ENCODE data around the gene TNFRSF4.

The TNFRSF4 gene

DNA sequence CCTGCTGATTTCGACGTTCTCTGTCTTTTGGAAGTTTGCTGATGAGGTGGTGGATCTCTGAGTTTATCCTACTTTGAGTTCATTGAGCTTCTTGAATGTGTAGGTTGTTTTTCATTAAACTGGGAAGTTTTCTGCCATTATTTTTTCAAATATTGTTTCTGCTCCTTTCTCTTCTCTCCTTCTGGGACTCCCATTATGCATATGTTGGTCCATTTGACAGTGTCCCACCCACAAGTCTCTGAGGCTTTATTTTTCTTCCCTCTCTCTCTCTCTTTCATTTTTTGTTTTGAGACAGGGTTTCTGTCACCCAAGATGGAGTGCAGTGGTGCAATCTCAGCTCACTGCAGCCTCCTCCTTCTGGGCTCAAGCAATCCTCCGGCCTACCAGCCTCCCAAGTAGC lies 19.2 kb downstream of the TNFRSF4 start:
- Histone ChIP-seq H3K9ac (ENCODE audit: low read depth, low read length) (no peak overlapping the region), H3K4me2 (ENCODE audit: insufficient read depth, low read length) (no peak overlapping the region), H3K36me3 (ENCODE audit: insufficient read depth, low read length) (no peaks in the 10 kb centered on the region), H2AFZ (ENCODE audit: low read depth, low read length) (no peak overlapping the region), H3K79me2 (ENCODE audit: insufficient read depth, low read length) (no peaks in the 10 kb centered on the region), H3K9me3 (ENCODE audit: insufficient read depth, low read length, severe bottlenecking) (no peaks in the 10 kb centered on the region), H3K4me1 (ENCODE audit: insufficient read depth, low read length) (no peaks in the 10 kb centered on the region), H4K20me1 (ENCODE audit: insufficient read depth, low read length) (no peaks in the 10 kb centered on the region), H3K27me3 (ENCODE audit: insufficient read depth, low read length, poor library complexity) (no peaks in the 10 kb centered on the region), H3K27ac (ENCODE audit: low read length) (no peak overlapping the region), H3K4me3 (ENCODE audit: low read depth in 1 of 2, low read length in 2 of 2) (no peak overlapping the region)
- ATAC-seq (ENCODE audit: insufficient read depth, low read depth) (no peak), DNase-seq (no peak)
- TF ChIP-seq, protein P1, sequence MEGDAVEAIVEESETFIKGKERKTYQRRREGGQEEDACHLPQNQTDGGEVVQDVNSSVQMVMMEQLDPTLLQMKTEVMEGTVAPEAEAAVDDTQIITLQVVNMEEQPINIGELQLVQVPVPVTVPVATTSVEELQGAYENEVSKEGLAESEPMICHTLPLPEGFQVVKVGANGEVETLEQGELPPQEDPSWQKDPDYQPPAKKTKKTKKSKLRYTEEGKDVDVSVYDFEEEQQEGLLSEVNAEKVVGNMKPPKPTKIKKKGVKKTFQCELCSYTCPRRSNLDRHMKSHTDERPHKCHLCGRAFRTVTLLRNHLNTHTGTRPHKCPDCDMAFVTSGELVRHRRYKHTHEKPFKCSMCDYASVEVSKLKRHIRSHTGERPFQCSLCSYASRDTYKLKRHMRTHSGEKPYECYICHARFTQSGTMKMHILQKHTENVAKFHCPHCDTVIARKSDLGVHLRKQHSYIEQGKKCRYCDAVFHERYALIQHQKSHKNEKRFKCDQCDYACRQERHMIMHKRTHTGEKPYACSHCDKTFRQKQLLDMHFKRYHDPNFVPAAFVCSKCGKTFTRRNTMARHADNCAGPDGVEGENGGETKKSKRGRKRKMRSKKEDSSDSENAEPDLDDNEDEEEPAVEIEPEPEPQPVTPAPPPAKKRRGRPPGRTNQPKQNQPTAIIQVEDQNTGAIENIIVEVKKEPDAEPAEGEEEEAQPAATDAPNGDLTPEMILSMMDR (IDR thresholded peaks at IDR 0.05; ENCODE audit: borderline replicate concordance, extremely low read depth, low read length, poor library complexity, severe bottlenecking), result no peak
- TF ChIP-seq EZH2 (IDR thresholded peaks at IDR 0.05; ENCODE audit: borderline replicate concordance, low read depth, low read length, severe bottlenecking), result no peak

DNA sequence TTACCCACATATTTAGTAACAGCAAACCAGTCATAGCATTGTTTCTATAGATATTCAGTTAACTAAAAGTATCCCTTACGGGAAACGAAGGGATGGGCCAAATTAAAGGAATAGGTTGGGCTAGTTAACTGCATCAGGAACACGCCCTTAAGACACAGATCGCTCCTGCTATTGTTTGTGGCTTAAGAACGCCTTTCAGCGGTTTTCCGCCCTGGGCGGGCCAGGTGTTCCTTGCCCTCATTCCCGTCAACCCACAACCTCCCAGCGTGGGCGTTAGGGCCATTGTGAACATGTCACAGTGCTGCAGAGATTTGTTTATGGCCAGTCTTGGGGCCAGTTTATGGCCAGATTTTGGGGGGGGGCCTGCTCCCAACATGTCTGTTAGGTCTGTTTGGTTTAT lies 22.2 kb downstream of the TNFRSF4 start:
- ATAC-seq (ENCODE audit: insufficient read depth, low read depth), result no peak

DNA sequence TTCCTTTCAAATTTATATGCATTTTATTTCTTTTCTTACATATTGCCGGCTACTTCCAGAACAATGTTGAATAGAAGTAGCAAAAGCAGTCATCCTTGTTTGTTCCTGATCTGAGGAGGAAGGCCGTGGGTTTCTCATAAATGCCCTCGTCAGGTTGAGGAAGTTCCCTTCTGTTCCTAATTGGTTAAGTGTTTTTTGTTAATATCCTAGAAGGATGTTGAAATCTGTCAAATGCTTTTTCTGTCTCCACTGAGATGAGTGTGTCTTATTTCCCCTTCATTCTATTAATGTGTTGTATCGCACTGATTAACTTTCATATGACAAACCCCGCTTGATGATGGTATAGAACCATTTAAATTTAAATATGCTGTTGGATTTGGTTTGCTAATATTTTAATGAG lies 24.8 kb downstream of the TNFRSF4 start:
- no peaks in the 10 kb centered on the region for H3K79me2 ChIP-seq (ENCODE audit: insufficient read depth, low read length)
- no peaks in the 10 kb centered on the region for H3K4me1 ChIP-seq (ENCODE audit: insufficient read depth, low read length)
- H3K4me3 ChIP-seq (ENCODE audit: low read depth in 1 of 2, low read length in 2 of 2), result no peak overlapping the region
- H3K27ac ChIP-seq (ENCODE audit: low read length), result no peak overlapping the region
- H3K9ac ChIP-seq (ENCODE audit: low read depth, low read length), result no peak overlapping the region
- no peak overlapping the region for H2AFZ ChIP-seq (ENCODE audit: low read depth, low read length)
- no peaks in the 10 kb centered on the region for H3K36me3 ChIP-seq (ENCODE audit: insufficient read depth, low read length)
- no peaks in the 10 kb centered on the region for H3K9me3 ChIP-seq (ENCODE audit: insufficient read depth, low read length, severe bottlenecking)
- H3K4me2 ChIP-seq (ENCODE audit: insufficient read depth, low read length), result no peak overlapping the region
- DNase-seq (no peak), ATAC-seq (ENCODE audit: insufficient read depth, low read depth) (no peak)
- TF ChIP-seq, protein P1 (IDR thresholded peaks at IDR 0.05; ENCODE audit: borderline replicate concordance, extremely low read depth, low read length, poor library complexity, severe bottlenecking), result no peak
- no peak for TF ChIP-seq EZH2 (IDR thresholded peaks at IDR 0.05; ENCODE audit: borderline replicate concordance, low read depth, low read length, severe bottlenecking)
- no peaks in the 10 kb centered on the region for H3K27me3 ChIP-seq (ENCODE audit: insufficient read depth, low read length, poor library complexity)
- H4K20me1 ChIP-seq (ENCODE audit: insufficient read depth, low read length), result no peaks in the 10 kb centered on the region

More for the DNA sequence above, 22.2 kb downstream of the TNFRSF4 start:
- no peak overlapping the region for H3K4me2 ChIP-seq (ENCODE audit: insufficient read depth, low read length)
- no peaks in the 10 kb centered on the region for H4K20me1 ChIP-seq (ENCODE audit: insufficient read depth, low read length)
- DNase-seq, result no peak
- H3K36me3 ChIP-seq (ENCODE audit: insufficient read depth, low read length), result no peaks in the 10 kb centered on the region
- H3K9me3 ChIP-seq (ENCODE audit: insufficient read depth, low read length, severe bottlenecking), result no peaks in the 10 kb centered on the region
- H3K79me2 ChIP-seq (ENCODE audit: insufficient read depth, low read length), result no peaks in the 10 kb centered on the region
- H3K27ac ChIP-seq (ENCODE audit: low read length), result no peak overlapping the region
- TF ChIP-seq EZH2 (IDR thresholded peaks at IDR 0.05; ENCODE audit: borderline replicate concordance, low read depth, low read length, severe bottlenecking), result no peak
- TF ChIP-seq, protein P1 (IDR thresholded peaks at IDR 0.05; ENCODE audit: borderline replicate concordance, extremely low read depth, low read length, poor library complexity, severe bottlenecking), result no peak
- H3K27me3 ChIP-seq (ENCODE audit: insufficient read depth, low read length, poor library complexity), result no peaks in the 10 kb centered on the region
- no peaks in the 10 kb centered on the region for H3K4me1 ChIP-seq (ENCODE audit: insufficient read depth, low read length)
- no peak overlapping the region for H3K4me3 ChIP-seq (ENCODE audit: low read depth in 1 of 2, low read length in 2 of 2)
- no peak overlapping the region for H3K9ac ChIP-seq (ENCODE audit: low read depth, low read length)
- no peak overlapping the region for H2AFZ ChIP-seq (ENCODE audit: low read depth, low read length)

DNA sequence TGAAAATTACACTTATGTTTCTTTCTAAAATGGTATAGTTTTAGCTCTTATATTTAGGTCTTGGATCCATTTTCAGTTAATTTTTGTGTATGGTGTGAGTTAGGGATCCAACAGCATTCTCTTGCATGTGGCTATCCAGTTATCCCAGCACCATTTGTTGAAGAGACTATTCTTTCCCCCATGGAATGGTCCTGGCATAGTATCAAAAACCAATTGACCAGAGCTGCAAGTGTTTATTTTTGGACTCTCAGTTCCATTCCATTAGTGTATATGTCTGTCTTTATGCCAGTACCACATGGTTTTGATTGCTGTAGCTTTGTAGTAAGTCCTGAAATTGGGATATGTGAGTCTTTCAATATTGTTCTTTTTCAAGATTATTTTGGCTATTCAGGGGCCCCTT lies 26.0 kb downstream of the TNFRSF4 start:
- ATAC-seq (ENCODE audit: insufficient read depth, low read depth) (no peak), DNase-seq (no peak)
- Histone ChIP-seq H3K9me3 (ENCODE audit: insufficient read depth, low read length, severe bottlenecking) (no peaks in the 10 kb centered on the region), H3K79me2 (ENCODE audit: insufficient read depth, low read length) (no peaks in the 10 kb centered on the region), H3K27ac (ENCODE audit: low read length) (no peak overlapping the region), H3K36me3 (ENCODE audit: insufficient read depth, low read length) (no peaks in the 10 kb centered on the region), H3K4me3 (ENCODE audit: low read depth in 1 of 2, low read length in 2 of 2) (no peak overlapping the region), H3K4me1 (ENCODE audit: insufficient read depth, low read length) (no peaks in the 10 kb centered on the region), H3K9ac (ENCODE audit: low read depth, low read length) (no peak overlapping the region), H4K20me1 (ENCODE audit: insufficient read depth, low read length) (no peaks in the 10 kb centered on the region), H2AFZ (ENCODE audit: low read depth, low read length) (no peak overlapping the region), H3K4me2 (ENCODE audit: insufficient read depth, low read length) (no peak overlapping the region), H3K27me3 (ENCODE audit: insufficient read depth, low read length, poor library complexity) (no peaks in the 10 kb centered on the region)
- TF ChIP-seq, protein P1 (IDR thresholded peaks at IDR 0.05; ENCODE audit: borderline replicate concordance, extremely low read depth, low read length, poor library complexity, severe bottlenecking), result no peak
- no peak for TF ChIP-seq EZH2 (IDR thresholded peaks at IDR 0.05; ENCODE audit: borderline replicate concordance, low read depth, low read length, severe bottlenecking)

Data from DND-41 (cell line).